GM21786 (cell line): ENCODE data around the gene HOXC4.
"Not testable (repeated sequence)": the region's sequence is repeated elsewhere in the genome, so short reads cannot be mapped to it uniquely, and the experiment has no call there.

Experiments
- ATAC-seq: cut with Tn5 transposase; IDR thresholded peaks from one replicate; pipeline ENCODE4 v1.9.1; 2021; ENCODE audit not compliant: unreplicated experiment

The HOXC4 gene

GRCh38 chr12:54081581-54082396 lies 28.2 kb downstream of the HOXC4 start:
- not testable (repeated sequence) for ATAC-seq

GRCh38 chr12:54082397-54082892 lies 28.8 kb downstream of the HOXC4 start:
- no peak for ATAC-seq

- ATAC-seq = not testable (repeated sequence)
These were observed 34.4 kb downstream of the HOXC4 start for GRCh38 chr12:54088011-54088410.

GRCh38 chr12:54089465-54089864 lies 35.8 kb downstream of the HOXC4 start:
- ATAC-seq = not testable (repeated sequence)

GRCh38 chr12:54090312-54090711 lies 36.7 kb downstream of the HOXC4 start:
- ATAC-seq = not testable (repeated sequence)

- not testable (repeated sequence) for ATAC-seq
These were observed 39.3 kb downstream of the HOXC4 start for GRCh38 chr12:54092943-54093342.

GRCh38 chr12:54095928-54096327 lies 42.3 kb downstream of the HOXC4 start:
- not testable (repeated sequence) for ATAC-seq

GRCh38 chr12:54098644-54099043 lies 45.0 kb downstream of the HOXC4 start:
- not testable (repeated sequence) for ATAC-seq

GRCh38 chr12:54100588-54100987 lies 47.0 kb downstream of the HOXC4 start:
- not testable (repeated sequence) for ATAC-seq

- not testable (repeated sequence) for ATAC-seq
These were observed 48.6 kb downstream of the HOXC4 start for GRCh38 chr12:54102223-54102622.

GRCh38 chr12:54103827-54104226 lies 50.2 kb downstream of the HOXC4 start:
- not testable (repeated sequence) for ATAC-seq
